Measurements from ENCODE around the gene USB1.
"Not testable (repeated sequence)": the region's sequence is repeated elsewhere in the genome, so short reads cannot be mapped to it uniquely, and the experiment has no call there.

USB1 gene

GRCh38 chr16:57995721-57996405 is 5.3 kb upstream of the USB1 start:
- no peak for DNase-seq (ENCODE audit: low read depth)

DNA sequence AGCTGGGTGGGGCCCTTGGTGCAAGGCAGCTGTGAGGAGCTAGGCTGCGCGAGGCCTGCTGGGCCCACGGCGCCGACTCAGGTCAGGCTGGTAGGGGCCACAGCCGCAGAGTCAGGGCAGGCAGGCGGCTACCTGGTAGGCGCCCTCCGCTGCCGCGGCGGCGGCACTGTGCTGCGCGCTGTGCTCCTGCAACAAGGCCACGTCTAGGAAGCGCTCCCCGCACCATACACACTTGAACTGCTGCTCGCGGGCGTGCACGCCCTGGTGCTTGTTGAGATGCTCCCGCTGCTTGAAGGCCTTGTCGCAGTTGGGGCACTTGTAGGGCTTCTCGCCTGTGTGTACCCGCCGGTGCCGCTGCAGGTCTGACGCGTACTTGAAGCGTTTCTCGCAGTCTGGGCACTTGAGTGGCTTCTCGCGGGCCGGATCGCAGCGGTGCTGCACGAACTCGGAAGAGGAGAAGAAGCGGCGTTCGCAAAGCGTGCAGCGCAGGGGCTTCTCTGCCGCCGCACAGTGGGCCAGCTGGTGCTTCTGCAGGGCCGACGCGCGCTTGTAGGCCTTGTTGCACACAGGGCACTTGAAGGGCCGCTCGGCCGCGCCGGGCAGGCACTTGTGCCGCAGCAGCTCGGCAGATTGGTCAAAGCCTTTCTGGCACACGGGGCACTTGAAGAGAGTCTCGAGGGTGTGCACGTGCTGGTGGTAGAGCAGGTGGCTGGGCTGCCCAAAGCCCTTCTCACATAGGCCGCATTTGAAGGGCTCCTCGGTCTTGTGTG is 4.6 kb upstream of the USB1 start:
- DNase-seq (ENCODE audit: low read depth): no peak

GRCh38 chr16:57997176-57997527 is 4.1 kb upstream of the USB1 start:
- no peak for DNase-seq (ENCODE audit: low read depth)

- DNase-seq (ENCODE audit: low read depth): no peak
Observed at GRCh38 chr16:57997528-57998265, 3.5 kb upstream of the USB1 start.

DNA sequence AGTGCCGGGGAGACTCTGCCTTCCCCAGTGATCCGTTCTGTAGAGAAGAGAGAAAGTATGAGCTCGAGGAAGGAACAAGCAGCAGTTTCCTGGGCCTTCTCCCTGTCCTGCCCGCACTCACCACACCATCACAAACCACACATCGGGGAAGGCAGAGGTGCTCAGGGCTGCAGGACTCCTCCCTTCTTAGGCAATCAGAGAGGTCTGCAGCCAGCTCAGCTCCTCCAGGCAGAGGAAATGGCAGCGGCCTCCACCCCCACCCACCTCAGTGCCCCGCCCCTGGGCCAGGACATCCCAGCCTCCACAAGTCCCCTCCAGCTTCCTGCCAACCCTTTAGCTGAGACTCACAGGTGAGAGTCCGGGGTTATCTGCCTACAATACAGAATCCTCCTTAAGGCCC is 2.7 kb upstream of the USB1 start:
- no peak for DNase-seq (ENCODE audit: low read depth)

GRCh38 chr16:57998992-57999365 is 2.2 kb upstream of the USB1 start:
- no peak for DNase-seq (ENCODE audit: low read depth)

DNA sequence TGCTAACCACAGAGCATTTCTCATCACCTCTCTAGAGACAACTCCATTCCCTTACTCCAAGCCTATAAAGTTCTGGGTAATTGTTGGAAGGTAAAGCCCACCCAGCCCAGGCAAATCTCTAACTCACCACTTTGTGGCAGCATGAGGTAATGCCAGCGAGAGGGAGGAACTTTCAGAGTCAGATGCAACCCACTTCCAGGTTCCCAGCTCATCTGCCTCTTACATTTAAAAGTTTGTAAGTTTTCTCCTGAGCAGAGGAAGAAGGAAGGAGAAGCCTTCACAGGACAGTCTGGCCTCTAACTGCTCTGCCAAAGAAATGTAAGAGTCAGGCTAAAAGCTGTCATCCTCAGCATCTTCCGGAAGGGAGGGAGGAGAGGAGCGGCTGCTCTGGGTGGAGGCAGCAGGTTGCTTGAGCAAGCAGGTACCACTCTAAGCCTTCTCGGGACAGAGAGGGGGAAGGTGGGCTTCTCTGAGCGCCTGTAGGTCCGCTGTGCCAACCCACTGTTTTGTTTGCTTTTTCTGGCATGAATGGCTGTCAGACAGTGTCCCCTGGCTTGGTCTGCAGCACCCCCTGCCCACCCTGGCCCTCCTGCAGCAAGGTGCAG is 1.7 kb upstream of the USB1 start:
- no peak for DNase-seq (ENCODE audit: low read depth)

DNA sequence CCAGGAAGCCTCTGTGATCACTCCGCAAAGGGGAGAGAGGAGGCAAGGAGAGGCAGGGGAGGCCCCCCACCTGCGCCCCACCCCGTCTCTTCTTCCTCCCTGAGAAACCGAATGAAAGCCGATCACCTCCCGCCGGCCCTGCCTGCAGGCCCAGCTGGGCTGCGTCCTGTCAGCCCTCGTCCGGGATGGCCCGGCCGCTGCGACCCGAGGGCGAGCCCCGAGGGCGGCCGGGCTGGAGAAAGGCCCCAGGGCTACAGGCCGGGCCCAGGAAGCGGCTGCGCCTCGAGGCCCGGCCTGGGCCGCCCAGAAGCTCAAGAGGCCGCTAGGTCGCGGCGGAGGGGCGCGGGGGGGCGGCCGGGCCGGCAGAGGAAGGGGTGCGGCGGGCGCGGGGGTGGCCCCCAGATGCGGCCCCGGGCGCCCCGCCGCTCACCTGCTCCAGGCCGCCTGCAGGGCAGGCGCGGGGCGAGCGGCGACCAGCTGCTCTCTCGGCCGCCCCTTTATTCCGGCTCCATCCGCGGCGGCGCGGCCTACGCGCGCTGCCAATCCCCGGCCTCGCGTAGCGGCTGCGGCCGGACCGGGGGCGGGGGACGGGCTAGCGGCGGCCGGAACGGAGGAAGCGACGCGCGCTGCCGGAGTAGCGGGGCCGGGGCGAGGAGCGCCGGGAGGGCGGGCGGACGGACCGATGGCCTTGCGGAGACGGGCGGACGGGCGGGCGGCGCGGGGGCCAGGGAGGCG is 1.1 kb upstream of the USB1 start, which contains the start of gene ZNF319:
TSS of gene ZNF319 (minus strand) at position 702 of the 735 bp plus-strand sequence. CDS start 2,407 bp downstream, outside the sequence.
- no peak for DNase-seq (ENCODE audit: low read depth)

DNA sequence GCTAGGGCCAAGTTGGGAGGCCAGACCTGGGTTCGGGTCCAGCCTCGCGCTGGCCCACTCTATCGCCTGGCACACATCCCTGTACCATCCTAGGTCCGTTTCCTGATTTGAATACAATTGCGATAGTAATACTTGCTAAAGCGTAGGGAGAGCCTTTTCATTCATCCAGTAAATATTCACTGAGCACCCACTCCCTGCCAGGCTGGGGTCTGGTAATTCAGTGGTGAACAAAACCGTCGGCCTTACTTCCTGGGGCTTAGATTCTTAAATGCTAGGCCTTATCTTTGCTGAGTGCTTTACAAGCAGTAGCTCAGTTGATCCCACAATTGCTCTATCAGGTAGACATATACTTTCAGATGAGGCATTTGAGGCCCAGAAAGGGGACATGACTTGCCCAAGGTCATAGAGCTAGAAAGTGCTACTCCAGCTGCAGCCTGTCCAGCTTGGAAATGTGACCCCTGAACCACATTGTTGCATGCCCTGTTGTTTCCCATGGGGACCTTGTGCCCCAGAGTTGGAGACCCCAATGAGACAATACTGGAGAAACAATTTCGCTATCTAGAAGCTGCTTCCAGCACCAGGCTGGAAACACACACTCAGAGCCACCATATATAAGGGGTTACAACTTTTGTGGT is 691 bp downstream of the USB1 start:
- DNase-seq (ENCODE audit: low read depth): no peak

- no peak for DNase-seq (ENCODE audit: low read depth)
Observed at GRCh38 chr16:58002416-58002800, 1.2 kb downstream of the USB1 start.

DNA sequence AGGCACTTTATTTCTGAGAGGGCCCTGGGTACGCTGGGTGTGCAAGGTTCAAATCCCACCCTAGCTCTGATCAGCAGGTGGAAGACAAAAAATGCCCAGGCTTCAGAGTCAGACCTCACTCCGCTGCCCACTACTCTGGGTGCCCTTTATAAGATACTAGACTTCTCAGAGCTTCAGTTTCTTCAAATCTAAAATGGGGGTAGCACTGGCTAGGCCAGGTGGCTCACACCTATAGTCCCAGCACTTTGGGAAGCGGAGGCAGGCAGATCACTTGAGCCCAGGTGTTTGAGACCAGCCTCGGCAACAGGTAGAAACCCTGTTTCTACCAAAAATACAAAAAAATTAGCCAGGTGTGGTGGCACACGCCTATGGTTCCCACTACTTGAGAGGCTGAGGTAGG is 1.7 kb downstream of the USB1 start:
- no peak for DNase-seq (ENCODE audit: low read depth)

- not testable (repeated sequence) for DNase-seq (ENCODE audit: low read depth)
Observed at GRCh38 chr16:58004736-58005135, 3.5 kb downstream of the USB1 start.

- DNase-seq (ENCODE audit: low read depth): no peak
Observed at GRCh38 chr16:58009856-58010416, 8.7 kb downstream of the USB1 start.

GRCh38 chr16:58010886-58011285 is 9.7 kb downstream of the USB1 start:
- no peak for DNase-seq (ENCODE audit: low read depth)

DNA sequence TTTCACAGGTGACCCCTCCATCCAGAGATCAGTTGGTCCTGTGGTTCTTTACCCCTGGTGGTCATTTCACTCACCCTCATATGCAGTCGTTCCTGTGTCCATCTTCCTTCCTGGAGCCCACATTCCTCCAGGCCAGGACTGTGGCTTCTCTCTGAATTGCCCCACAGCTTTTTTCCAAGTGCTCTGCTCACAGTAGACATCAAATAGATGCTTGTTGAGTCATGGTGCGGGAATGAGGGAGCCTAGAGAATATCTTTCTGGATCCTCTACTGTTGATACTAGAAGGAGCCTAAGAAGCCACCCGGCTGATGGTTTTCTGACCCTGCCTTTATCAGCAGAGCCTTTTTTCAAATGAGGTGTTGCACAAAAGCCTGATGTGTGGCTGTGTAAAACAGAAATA is 10.4 kb downstream of the USB1 start:
- DNase-seq (ENCODE audit: low read depth): peak; percentile 62

GRCh38 chr16:58012481-58012880 is 11.3 kb downstream of the USB1 start:
- no peak for DNase-seq (ENCODE audit: low read depth)

DNA sequence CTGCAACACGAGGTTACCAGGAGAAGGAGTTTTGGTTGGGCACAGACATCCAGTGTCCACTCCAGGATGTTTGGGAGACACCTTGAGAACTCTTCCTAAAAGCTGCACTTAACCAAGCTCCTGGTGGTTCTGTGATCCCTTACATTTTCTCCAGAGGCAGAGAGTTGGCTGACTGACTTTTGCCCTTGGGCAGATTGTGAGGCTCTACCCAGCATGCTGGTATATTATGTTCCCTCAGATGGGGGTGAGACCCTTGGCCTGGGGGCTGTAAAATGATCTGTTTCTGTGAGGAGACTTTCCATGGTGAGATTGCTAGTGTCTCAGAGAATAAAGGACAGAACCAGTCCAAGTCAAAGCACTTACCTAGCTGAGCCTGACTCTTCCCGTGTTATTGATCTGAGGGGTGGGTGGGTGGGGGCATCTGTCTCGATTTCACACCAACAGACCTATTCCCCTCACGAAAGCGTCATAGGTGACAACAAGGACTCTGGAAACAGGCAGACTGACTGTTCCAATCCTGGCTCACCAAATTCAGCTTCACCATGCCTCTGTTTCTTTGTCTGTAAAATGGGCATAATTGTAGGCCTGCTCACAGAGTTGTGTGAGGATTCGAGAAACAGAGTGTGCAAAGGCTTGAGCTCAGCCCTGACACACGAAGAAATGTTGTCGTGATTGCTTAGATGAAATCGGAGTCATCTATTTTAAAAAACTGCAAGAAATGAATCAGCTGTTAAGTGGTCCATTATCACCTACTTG is 12.2 kb downstream of the USB1 start:
- DNase-seq (ENCODE audit: low read depth): no peak

DNA sequence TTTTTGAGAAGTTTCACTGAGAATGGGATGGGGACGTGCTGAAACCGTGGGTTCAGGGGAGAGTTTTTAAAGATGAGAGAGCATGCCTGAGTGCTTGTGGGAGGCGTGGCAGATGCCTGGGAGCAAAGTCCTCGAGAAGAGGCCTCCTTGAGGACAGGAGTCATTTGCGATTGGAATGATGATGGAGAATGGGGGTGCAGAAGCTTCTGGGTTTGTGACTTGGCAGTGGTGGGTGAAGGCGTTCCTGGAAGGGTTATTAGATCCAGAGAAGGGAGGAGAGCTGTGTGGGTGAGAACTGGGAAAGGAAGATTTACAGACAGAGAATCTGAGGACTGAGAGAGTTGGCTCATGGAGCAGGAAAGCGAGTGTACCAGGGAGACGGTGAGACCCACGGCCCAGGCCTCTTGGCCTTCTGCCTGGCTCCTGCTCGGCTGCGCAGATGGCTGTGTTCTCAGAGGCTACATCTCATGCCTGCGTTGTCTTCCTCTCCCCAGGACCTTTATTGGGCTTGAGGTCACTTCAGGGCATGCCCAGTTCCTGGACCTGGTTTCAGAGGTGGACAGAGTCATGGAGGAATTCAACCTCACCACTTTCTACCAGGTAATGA is 15.7 kb downstream of the USB1 start:
- DNase-seq (ENCODE audit: low read depth): no peak

DNA sequence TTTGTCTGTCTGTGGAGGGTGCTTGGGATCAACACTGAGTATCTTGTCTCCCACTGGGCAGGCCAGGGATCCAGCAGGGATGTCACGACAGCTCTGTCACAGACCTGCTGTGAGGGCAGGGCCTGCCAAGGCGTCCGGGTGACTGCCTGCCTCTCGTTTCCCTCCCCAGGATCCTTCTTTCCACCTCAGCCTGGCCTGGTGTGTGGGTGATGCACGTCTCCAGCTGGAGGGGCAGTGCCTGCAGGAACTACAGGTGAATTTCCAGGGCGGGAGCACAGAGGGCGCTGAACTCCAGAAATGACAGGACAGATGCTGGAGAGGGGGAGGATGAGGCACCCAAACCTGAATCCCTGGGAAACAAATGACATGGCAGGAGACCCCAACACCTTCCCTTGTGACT is 17.6 kb downstream of the USB1 start:
- DNase-seq (ENCODE audit: low read depth): no peak

Measured in GM04503 (cell line).